ENCODE data around the gene SLC24A3. TPM values are rescaled to one million over a fixed set of nuclear protein-coding genes. Genes with fewer than 3 reads are reported as not detected.

Gene SLC24A3
- total RNA-seq, 2 experiments from 2014 or later = not detected

DNA sequence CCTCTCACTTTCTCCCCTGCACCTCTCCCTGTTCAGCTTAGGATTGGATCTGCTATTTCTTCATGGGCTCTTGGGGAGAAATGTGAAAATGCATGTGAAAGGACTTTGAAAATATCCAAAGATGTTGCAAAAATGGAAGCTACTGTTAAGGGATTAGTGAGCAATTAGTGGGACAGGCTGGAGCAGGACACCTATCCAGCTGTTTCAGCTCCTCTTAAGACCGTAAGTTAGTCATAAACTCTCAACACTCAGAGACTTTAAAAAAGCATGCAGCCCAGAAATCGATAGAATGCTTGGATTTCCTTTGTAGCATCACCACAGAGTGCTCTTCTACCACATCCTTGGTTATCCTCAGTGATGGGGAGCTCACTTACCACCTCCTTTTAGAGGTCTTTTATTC, 88.7 kb downstream of the SLC24A3 start:
- Histone ChIP-seq H4K20me1 (ENCODE audit: insufficient read depth, low read length) (no peaks in the 10 kb centered on the region), H3K79me2 (ENCODE audit: insufficient read depth, low read depth, low read length) (no peaks in the 10 kb centered on the region), H3K27ac (ENCODE audit: low read depth, low read length, poor library complexity, severe bottlenecking) (no peak overlapping the region), H3K4me2 (ENCODE audit: low read length) (no peak overlapping the region), H3K4me3 (ENCODE audit: low read depth, low read length, poor library complexity, severe bottlenecking) (no peak overlapping the region), H3K36me3 (ENCODE audit: insufficient read depth, low read length) (no peaks in the 10 kb centered on the region), H2AFZ (ENCODE audit: low read length) (no peak overlapping the region), H3K9me2 (ENCODE audit: insufficient read depth, low read length) (no peaks in the 10 kb centered on the region), H3K9me3 (ENCODE audit: low read length) (no peaks in the 10 kb centered on the region), H3K4me1 (ENCODE audit: insufficient read depth, low read length, poor library complexity, severe bottlenecking) (no peaks in the 10 kb centered on the region)
- no TSS peak for BruUV-seq (replicated peaks)
- TF ChIP-seq EZH2phosphoT487 (IDR thresholded peaks at IDR 0.05; ENCODE audit: borderline replicate concordance, low read depth, low read length) = no peak
- TF ChIP-seq, protein P1, sequence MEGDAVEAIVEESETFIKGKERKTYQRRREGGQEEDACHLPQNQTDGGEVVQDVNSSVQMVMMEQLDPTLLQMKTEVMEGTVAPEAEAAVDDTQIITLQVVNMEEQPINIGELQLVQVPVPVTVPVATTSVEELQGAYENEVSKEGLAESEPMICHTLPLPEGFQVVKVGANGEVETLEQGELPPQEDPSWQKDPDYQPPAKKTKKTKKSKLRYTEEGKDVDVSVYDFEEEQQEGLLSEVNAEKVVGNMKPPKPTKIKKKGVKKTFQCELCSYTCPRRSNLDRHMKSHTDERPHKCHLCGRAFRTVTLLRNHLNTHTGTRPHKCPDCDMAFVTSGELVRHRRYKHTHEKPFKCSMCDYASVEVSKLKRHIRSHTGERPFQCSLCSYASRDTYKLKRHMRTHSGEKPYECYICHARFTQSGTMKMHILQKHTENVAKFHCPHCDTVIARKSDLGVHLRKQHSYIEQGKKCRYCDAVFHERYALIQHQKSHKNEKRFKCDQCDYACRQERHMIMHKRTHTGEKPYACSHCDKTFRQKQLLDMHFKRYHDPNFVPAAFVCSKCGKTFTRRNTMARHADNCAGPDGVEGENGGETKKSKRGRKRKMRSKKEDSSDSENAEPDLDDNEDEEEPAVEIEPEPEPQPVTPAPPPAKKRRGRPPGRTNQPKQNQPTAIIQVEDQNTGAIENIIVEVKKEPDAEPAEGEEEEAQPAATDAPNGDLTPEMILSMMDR (conservative IDR thresholded peaks at IDR 0.05; ENCODE audit: low read length) = no peak
- CTCF ChIA-PET (ENCODE audit: unreplicated experiment) = no interaction called here
- POLR2A ChIA-PET = interaction anchor here (0.7 kb wide), 1 partner anchor 492 kb away, joined by 3 read pairs; no protein-coding TSS in a partner anchor
- intact Hi-C loops (cut with micrococcal nuclease; ENCODE audit: unreplicated experiment) = no loop called here
- DNase-seq (ENCODE audit: low spot score) = no peak

DNA sequence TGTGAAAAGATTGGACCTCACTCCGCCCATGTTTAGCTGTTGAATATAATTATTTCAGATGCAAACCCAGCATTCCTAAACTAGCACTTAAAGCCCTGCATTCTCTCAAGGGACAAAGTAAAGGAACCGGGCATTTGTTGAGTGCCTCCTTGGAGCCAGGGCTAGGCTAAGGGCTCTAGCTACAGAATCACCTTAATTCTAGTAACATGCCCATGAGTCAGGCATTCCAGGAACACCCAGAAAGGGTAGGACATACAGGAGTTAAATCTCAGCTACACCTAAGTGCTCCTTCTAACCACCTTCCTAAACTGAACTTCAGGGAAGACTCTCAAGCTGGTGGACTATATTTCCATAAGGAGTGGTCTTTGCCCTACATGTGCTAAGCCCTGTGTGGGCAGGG, 89.4 kb downstream of the SLC24A3 start:
- DNase-seq (ENCODE audit: low spot score) = no peak

DNA sequence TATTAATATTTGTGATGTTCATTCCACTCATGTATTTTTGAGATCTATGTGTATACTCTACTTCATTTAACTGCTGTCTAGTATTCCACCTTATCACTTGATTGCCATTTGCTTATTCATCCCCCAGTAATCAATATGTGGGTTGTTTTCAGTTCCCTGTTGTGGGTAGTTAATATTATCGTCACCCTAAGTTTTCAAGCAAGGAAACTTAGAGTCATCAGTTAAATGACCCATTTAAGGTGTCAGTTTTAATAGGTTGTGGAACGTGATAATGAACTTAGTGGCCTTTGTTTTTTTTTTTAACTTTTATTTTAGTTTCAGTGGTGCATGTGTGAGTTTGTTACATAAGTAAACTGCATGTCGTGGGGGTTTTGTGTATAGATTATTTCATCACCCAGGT, 90.3 kb downstream of the SLC24A3 start:
- no peak for DNase-seq (ENCODE audit: low spot score)
- CTCF ChIA-PET (ENCODE audit: unreplicated experiment) = no interaction called here
- H3K9me2 ChIP-seq (ENCODE audit: insufficient read depth, low read length) = no peaks in the 10 kb centered on the region
- H3K4me2 ChIP-seq (ENCODE audit: low read length) = no peak overlapping the region
- H2AFZ ChIP-seq (ENCODE audit: low read length) = no peak overlapping the region
- H3K36me3 ChIP-seq (ENCODE audit: insufficient read depth, low read length) = no peaks in the 10 kb centered on the region
- no peak overlapping the region for H3K4me3 ChIP-seq (ENCODE audit: low read depth, low read length, poor library complexity, severe bottlenecking)
- H4K20me1 ChIP-seq (ENCODE audit: insufficient read depth, low read length) = no peaks in the 10 kb centered on the region
- no peak overlapping the region for H3K27ac ChIP-seq (ENCODE audit: low read depth, low read length, poor library complexity, severe bottlenecking)
- BruUV-seq (replicated peaks) = no TSS peak
- no peaks in the 10 kb centered on the region for H3K79me2 ChIP-seq (ENCODE audit: insufficient read depth, low read depth, low read length)
- POLR2A ChIA-PET = no interaction called here
- no peaks in the 10 kb centered on the region for H3K4me1 ChIP-seq (ENCODE audit: insufficient read depth, low read length, poor library complexity, severe bottlenecking)
- H3K9me3 ChIP-seq (ENCODE audit: low read length) = no peaks in the 10 kb centered on the region
- intact Hi-C loops (cut with micrococcal nuclease; ENCODE audit: unreplicated experiment) = no loop called here
- TF ChIP-seq, protein P1 (conservative IDR thresholded peaks at IDR 0.05; ENCODE audit: low read length) = no peak
- no peak for TF ChIP-seq EZH2phosphoT487 (IDR thresholded peaks at IDR 0.05; ENCODE audit: borderline replicate concordance, low read depth, low read length)

More for the DNA sequence above, 89.4 kb downstream of the SLC24A3 start:
- no peaks in the 10 kb centered on the region for H3K79me2 ChIP-seq (ENCODE audit: insufficient read depth, low read depth, low read length)
- CTCF ChIA-PET (ENCODE audit: unreplicated experiment) = no interaction called here
- no peak overlapping the region for H3K4me2 ChIP-seq (ENCODE audit: low read length)
- H2AFZ ChIP-seq (ENCODE audit: low read length) = no peak overlapping the region
- H3K27ac ChIP-seq (ENCODE audit: low read depth, low read length, poor library complexity, severe bottlenecking) = no peak overlapping the region
- TF ChIP-seq EZH2phosphoT487 (IDR thresholded peaks at IDR 0.05; ENCODE audit: borderline replicate concordance, low read depth, low read length) = no peak
- TF ChIP-seq, protein P1 (conservative IDR thresholded peaks at IDR 0.05; ENCODE audit: low read length) = no peak
- POLR2A ChIA-PET = no interaction called here
- H3K9me3 ChIP-seq (ENCODE audit: low read length) = no peaks in the 10 kb centered on the region
- BruUV-seq (replicated peaks) = no TSS peak
- no peaks in the 10 kb centered on the region for H3K4me1 ChIP-seq (ENCODE audit: insufficient read depth, low read length, poor library complexity, severe bottlenecking)
- no peaks in the 10 kb centered on the region for H4K20me1 ChIP-seq (ENCODE audit: insufficient read depth, low read length)
- no peak overlapping the region for H3K4me3 ChIP-seq (ENCODE audit: low read depth, low read length, poor library complexity, severe bottlenecking)
- no peaks in the 10 kb centered on the region for H3K9me2 ChIP-seq (ENCODE audit: insufficient read depth, low read length)
- no peaks in the 10 kb centered on the region for H3K36me3 ChIP-seq (ENCODE audit: insufficient read depth, low read length)
- intact Hi-C loops (cut with micrococcal nuclease; ENCODE audit: unreplicated experiment) = no loop called here

Measured in OCI-LY7 (cell line).